HL-60 (cell line): ENCODE measurements around the gene IGFALS.

Experiments
- DNase-seq, 2 experiments: peaks; one replicate each; pipeline ENCODE4 v3.0.0-alpha.2; 2010 to 2020; ENCODE audit warnings: low read depth in 1 of 2, low spot score in 1 of 2
- H3K27ac ChIP-seq: fragments of 250-450 bp; sonication (Bioruptor Pico); replicated peaks from 2 replicates; pipeline ENCODE4 v1.5.1; 2020; ENCODE audit warnings: mild to moderate bottlenecking, moderate library complexity
- H3K27me3 ChIP-seq: fragments of 250-450 bp; sonication (Bioruptor Pico); 2 replicates; pipeline ENCODE4 v1.5.1; 2021; ENCODE audit warnings: mild to moderate bottlenecking, moderate library complexity; ENCODE audit not compliant: insufficient read depth, poor library complexity, severe bottlenecking
- H3K4me3 ChIP-seq: replicated peaks from 2 replicates; pipeline ENCODE4 v1.5.1; 2011; ENCODE audit warnings: mild to moderate bottlenecking, control low read depth, low read length; ENCODE audit not compliant: insufficient read depth
- CTCF ChIP-seq: IDR thresholded peaks from one replicate; pipeline ENCODE4 v1.5.1; 2011; ENCODE audit warnings: low read length, control low read depth, inconsistent platforms; ENCODE audit not compliant: insufficient read depth
- GABPA ChIP-seq: IDR thresholded peaks from 2 replicates; pipeline ENCODE4 v1.6.1; 2012; ENCODE audit warnings: low read depth
- POLR2AphosphoS5 ChIP-seq: IDR thresholded peaks from 2 replicates; pipeline ENCODE4 v1.6.1; 2012; ENCODE audit warnings: low read depth
- REST ChIP-seq: IDR thresholded peaks from 2 replicates; pipeline ENCODE4 v1.6.1; 2012; ENCODE audit warnings: low read depth; ENCODE audit not compliant: insufficient replicate concordance
- SPI1 ChIP-seq: IDR thresholded peaks from 2 replicates; pipeline ENCODE4 v1.6.1; 2012; ENCODE audit warnings: low read depth, mild to moderate bottlenecking, borderline replicate concordance
- long read RNA-seq: library from polyadenylated mRNA; unstranded; transcript quantifications from one replicate; pipeline ENCODE4 v2.0.0, GENCODE V29; 2020

The IGFALS gene
- long read RNA-seq = 0 reads

DNA sequence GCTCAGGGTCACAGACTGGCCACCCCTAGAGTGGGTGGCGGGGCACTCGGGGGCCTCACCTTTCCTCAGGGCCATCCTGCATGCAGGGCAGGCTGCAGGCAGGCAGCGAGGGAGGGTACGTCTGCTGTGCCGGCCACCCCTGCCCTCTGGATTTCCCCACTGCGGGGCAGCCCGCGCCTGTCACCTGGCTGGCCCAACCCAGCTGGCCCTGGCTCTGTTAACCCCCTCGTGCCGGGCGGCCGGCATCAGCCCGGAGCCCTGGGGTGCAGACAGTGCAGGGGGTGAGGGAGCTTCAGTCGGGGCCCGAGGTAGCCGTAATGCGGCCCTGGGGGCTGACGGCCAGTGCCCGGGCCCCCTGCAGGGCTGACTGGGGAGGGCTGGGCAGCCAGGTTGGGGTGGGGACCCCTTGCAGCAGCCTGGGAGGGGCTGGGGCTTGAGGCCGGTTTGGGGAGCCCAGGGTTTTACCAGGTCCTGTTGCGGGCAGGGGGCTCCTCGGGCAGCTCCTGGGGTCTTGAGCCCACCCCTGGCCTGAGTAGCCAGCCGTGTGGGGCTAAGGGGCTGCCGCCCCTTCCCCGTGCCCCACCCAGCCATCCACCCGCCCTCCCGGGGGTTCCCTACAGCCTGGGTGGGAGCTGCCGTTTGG, at the start of gene IGFALS:
IGFALS (minus strand) TSS at position 128 of the 643 bp plus-strand sequence; CDS start at position 75, 53 bp downstream.
- H3K27ac ChIP-seq = no peak within 1 kb of the TSS
- no peak for TF ChIP-seq SPI1
- TF ChIP-seq POLR2AphosphoS5 = no peak
- no peak for TF ChIP-seq GABPA
- no peak for TF ChIP-seq CTCF
- no peak for TF ChIP-seq REST
- no peak within 1 kb of the TSS for H3K4me3 ChIP-seq
- DNase-seq = no peak
- no peaks in the 10 kb centered on the region for H3K27me3 ChIP-seq

GRCh38 chr16:1839554-1839953, 46.0 kb upstream of the IGFALS start:
- no peaks in the 10 kb centered on the region for H3K27me3 ChIP-seq
- TF ChIP-seq GABPA = no peak
- TF ChIP-seq SPI1 = no peak
- TF ChIP-seq POLR2AphosphoS5 = no peak
- no peak for TF ChIP-seq CTCF
- TF ChIP-seq REST = no peak
- no peak overlapping the region for H3K4me3 ChIP-seq
- H3K27ac ChIP-seq = no peak overlapping the region
- peak; percentile 16 to 43 for DNase-seq

- no peak for TF ChIP-seq CTCF
- no peak for DNase-seq
- Histone ChIP-seq H3K4me3 (no peak overlapping the region), H3K27ac (no peak overlapping the region), H3K27me3 (no peaks in the 10 kb centered on the region)
These were observed 40.6 kb upstream of the IGFALS start for GRCh38 chr16:1834096-1834495.

GRCh38 chr16:1832838-1833454, 39.4 kb upstream of the IGFALS start:
- TF ChIP-seq SPI1 (no peak), REST (no peak), GABPA (no peak), CTCF (no peak), POLR2AphosphoS5 (no peak)
- Histone ChIP-seq H3K27ac (no peak overlapping the region), H3K4me3 (no peak overlapping the region), H3K27me3 (no peaks in the 10 kb centered on the region)
- no peak for DNase-seq
